ENCODE results near the gene RNF26.
A peak's percentile ranks its signal among the peaks of the same experiment; 100 is the strongest.

Gene RNF26

DNA sequence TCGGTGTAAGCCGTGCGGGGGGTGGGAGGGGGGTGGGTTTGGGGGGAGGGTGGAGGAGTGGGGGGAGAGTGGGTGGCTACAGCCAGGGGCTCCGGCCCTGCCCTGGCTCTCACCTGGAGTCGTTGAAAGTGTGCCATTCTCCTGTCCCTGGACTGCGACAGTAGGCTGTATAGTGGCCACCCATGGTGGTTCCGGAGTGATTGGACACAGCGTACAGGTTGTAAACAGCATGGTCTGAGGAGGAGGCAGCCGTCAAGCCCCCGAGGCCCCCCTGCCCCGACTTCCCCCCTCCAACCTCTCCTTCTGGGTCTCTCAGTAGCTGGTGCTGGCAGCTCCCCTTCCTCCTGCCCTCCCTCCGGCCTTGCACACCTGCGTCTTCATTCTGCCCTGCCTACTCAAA lies 22.7 kb downstream of the RNF26 start:
- Mint-ChIP-seq H3K27ac (peak overlapping the region in 1 of 2 donors; percentile 89), H3K4me1 (ENCODE audit: low read depth in 2 of 2) (peaks cover 8 to 9% of the 10 kb centered on the region in 2 donors), H3K9me3 (no peaks in the 10 kb centered on the region), H3K27me3 (peaks cover 30 to 67% of the 10 kb centered on the region in 2 donors), H3K4me3 (peak overlapping the region; percentile 86 to 88), H3K36me3 (ENCODE audit: insufficient read depth) (peaks cover 7% of the 10 kb centered on the region)
- no peak for DNase-seq
- no peak for ATAC-seq (replicated peaks)

DNA sequence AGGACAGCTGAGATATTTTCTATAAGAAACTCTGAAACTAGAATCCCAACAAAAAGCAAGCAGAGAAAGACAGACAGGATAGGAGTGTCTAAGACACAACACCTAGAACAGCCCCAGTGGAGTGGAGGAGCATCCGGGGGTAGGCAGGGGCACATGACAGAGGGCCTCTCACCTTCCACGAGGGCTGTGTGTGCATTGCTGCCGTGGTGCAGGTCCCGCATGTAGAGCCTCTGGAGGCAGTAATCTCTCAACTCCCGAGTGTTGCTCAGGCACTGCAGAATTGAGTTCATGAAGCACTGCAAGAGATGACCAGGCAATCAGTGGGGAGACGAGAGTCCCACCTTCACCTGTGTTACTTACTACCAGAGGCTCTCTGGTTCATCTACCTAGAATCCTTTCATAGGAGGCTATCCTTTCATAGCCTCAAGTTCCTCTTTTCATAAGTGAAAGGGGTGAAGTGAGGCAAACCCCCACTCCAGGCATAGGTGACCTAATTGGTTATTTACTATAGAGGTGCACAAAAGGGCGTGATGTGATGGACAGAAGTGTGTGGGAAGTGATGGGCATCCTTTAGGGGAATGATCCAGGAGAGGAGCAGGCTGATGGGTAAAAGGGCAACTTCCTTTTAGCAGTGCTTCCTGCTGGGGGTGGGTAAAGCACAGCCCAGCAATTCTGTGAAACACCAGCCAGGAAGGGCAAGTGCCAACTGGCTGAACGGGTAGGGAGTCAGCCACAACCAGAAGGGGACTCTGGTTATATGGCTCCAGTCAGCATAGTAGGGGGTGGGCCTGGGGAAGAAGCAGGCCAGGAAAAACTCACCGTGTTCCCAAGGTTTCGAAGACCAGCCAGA lies 25.3 kb downstream of the RNF26 start:
- Mint-ChIP-seq H3K27ac (peak overlapping the region in 1 of 2 donors; percentile 0), H3K36me3 (ENCODE audit: insufficient read depth) (peaks cover 7% of the 10 kb centered on the region), H3K27me3 (peaks cover 33 to 64% of the 10 kb centered on the region in 2 donors), H3K4me3 (no peak overlapping the region), H3K4me1 (ENCODE audit: low read depth in 2 of 2) (peaks cover 10 to 15% of the 10 kb centered on the region in 2 donors), H3K9me3 (no peaks in the 10 kb centered on the region)
- no peak for DNase-seq
- no peak for ATAC-seq (replicated peaks)

DNA sequence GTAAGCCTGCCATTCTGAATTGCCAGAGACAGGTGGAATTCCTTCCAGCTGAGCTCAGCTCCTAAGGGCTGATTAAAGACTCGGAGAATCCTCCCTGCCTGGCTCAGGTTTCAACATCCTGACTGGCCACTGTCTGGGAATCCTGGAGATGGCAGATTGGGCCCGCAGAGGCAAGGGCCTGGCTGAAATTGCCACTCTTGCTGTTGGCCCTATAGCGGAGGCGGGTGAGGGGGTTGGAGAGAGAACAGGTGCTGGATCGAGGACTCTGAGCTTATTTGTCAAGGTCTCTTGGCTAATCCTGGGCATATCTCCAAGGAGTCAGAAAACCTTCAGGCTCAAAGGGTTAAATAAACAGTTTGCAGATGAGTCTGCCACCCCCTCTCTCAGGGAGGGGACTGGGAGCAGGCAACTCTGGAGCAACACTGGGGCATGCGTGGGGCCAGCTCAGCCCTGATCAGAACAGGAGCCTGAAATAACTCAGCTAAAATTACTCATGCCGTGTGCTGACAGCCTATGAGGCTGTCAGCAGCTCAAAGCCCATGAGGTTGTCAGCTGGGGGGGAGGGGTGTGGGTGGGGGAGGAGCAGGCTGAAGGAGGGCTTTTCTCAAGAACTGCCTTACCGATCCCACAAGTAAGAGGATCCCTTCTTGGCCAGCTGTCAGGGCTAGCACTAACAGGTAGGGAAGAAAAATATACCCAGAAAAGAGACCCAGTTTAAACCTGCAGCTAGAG lies 26.9 kb downstream of the RNF26 start:
- no peaks in the 10 kb centered on the region for H3K9me3 Mint-ChIP-seq
- H3K4me3 Mint-ChIP-seq: no peak overlapping the region
- H3K27me3 Mint-ChIP-seq: peaks cover 48 to 64% of the 10 kb centered on the region in 2 donors
- peaks cover 11 to 18% of the 10 kb centered on the region in 2 donors for H3K4me1 Mint-ChIP-seq (ENCODE audit: low read depth in 2 of 2)
- ATAC-seq (replicated peaks) (no peak), DNase-seq (no peak)
- H3K36me3 Mint-ChIP-seq (ENCODE audit: insufficient read depth): peaks cover 11% of the 10 kb centered on the region
- H3K27ac Mint-ChIP-seq: no peak overlapping the region

DNA sequence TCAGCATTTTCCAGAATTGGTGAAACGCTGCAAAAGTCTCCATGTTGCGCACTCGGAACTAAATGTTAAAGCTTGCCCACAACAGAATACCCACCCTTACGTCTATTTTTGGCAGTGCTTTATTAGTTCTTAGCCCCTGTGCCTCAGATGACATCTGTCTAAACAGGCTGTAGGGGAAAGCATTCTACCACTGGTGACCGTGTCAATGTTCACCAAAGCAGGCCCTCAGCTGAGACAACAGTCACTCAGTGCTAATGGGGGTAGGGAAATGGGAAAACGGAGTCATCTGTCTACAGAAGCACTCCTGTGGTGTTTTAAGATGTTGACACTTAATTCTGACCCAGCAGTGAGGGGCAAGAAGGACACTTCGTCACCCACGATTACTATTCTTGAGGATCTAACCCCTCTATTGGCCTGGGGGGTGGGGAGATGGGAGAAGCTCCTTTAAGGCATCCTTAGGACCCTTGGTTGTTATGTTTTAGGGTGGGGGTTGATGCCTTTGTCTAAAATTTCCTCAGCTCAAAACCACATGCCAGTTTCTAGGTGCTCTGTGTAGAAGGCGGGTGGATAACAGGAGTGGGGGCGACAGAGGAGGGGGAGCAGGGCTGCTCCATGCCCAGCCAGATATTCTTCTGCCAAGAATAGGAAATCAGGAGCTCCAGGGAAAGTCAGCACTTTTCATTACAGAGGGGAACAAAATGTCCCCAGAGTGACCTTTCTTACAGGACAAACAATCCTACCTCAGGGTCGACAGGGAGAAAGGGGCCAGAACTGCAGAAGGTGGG lies 27.8 kb downstream of the RNF26 start:
- H3K36me3 Mint-ChIP-seq (ENCODE audit: insufficient read depth): peaks cover 11% of the 10 kb centered on the region
- no peaks in the 10 kb centered on the region for H3K9me3 Mint-ChIP-seq
- ATAC-seq (replicated peaks) (no peak), DNase-seq (no peak)
- H3K4me1 Mint-ChIP-seq (ENCODE audit: low read depth in 2 of 2): peaks cover 6 to 15% of the 10 kb centered on the region in 2 donors
- no peak overlapping the region for H3K27ac Mint-ChIP-seq
- H3K27me3 Mint-ChIP-seq: peaks cover 56 to 64% of the 10 kb centered on the region in 2 donors
- H3K4me3 Mint-ChIP-seq: peak overlapping the region in 1 of 2 donors; percentile 64

DNA sequence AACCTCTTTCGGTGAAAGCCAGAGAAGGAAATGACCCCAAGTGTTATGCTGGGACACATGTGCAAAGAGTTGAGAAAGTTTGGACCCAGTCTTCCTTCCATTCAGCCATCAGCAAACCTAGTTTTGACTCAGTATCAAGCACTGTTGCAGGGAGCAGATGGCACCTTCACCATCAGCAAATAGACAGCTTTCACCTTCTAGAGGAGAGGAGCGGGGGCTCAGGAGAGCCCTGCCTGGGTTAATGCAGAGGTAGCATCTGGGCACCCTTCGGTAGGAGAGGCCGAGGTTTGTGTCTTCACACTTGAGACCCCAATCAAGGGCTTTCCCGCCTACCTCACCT lies 28.4 kb downstream of the RNF26 start:
- Mint-ChIP-seq H3K9me3 (no peaks in the 10 kb centered on the region), H3K27ac (no peak overlapping the region), H3K27me3 (peaks cover 56 to 64% of the 10 kb centered on the region in 2 donors), H3K4me3 (peak overlapping the region; percentile 44 to 64), H3K36me3 (ENCODE audit: insufficient read depth) (peaks cover 11% of the 10 kb centered on the region), H3K4me1 (ENCODE audit: low read depth in 2 of 2) (peaks cover 4 to 13% of the 10 kb centered on the region in 2 donors)
- DNase-seq (no peak), ATAC-seq (replicated peaks) (no peak)

DNA sequence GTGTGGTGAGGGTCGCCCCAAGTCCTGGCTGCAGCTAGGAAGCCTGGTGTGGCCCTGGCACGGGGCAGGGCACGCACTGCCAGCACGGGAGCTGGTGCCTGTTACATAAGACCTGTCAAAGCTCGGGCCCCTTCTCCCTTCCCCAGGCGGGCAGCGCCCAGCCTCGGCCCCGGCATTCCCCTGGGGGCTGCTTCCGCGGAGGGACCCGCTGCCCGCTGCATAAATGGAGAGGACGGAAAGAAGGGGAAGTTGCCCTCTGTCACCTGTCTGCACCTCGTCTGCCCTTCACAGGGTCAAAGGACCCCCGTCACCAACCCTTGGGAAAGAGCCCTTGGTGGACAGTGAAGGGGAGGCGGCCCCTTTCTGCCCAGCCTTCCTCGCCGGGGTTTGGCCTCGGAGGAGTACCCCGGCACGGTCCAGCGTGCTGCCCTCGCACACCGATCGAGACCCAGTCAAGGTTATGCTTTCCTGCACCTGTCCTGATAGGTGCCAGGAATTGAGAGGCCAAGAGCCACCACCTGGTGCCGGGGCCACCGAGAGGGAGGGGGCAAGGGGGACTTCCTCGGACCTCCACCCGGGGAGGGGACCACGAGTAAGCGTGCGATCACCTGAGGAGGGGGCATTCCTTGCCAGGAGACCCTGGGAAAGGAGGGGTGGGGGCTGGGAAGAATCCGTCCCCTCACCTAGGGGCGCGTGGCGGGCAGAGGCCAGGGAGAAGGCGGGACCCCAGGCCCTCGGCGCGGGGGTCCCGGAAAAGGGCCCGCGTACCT lies 28.9 kb downstream of the RNF26 start:
- peaks cover 4 to 13% of the 10 kb centered on the region in 2 donors for H3K4me1 Mint-ChIP-seq (ENCODE audit: low read depth in 2 of 2)
- peaks cover 11% of the 10 kb centered on the region for H3K36me3 Mint-ChIP-seq (ENCODE audit: insufficient read depth)
- ATAC-seq (replicated peaks) (no peak), DNase-seq (no peak)
- no peak overlapping the region for H3K27ac Mint-ChIP-seq
- H3K9me3 Mint-ChIP-seq: no peaks in the 10 kb centered on the region
- peaks cover 57 to 64% of the 10 kb centered on the region in 2 donors for H3K27me3 Mint-ChIP-seq
- peak overlapping the region; percentile 44 to 64 for H3K4me3 Mint-ChIP-seq

DNA sequence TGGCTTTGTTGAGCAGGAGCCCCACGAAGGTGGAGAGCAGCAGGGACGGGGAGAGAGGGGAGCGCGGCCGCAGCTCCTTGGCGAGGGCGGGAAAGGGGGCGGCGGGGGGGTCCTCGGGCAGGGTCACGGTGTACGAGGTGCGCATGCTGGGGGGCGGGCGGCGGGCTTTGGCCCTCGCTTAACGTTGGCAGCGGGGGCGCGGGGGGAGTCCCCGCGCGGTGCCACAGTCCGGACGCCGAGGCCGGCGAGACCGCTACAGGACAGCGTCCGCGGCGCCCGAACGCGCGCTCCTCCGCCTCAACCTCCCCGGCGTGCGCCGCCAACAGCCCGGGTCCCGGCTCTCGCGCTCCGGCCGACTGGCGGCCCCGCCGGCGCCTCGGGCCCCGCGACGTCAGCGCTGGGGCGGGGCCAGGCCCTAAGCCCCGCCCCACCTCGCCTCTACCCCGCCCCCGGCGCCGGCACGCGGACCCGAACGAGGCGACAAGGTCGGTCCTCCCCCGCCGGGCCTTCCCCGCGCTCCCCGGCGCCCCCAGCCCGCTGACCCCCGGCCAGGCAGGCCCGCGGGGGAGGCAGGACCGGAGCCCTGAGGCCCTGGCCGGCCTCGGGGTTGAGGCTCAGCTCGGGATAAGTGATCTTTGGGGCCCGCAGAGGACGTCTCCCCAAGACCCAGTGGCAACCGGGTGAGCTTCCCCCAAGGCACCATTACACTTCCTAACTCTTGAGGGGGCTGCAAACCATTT lies 29.7 kb downstream of the RNF26 start:
- peaks cover 4 to 13% of the 10 kb centered on the region in 2 donors for H3K4me1 Mint-ChIP-seq (ENCODE audit: low read depth in 2 of 2)
- peaks cover 11% of the 10 kb centered on the region for H3K36me3 Mint-ChIP-seq (ENCODE audit: insufficient read depth)
- peak overlapping the region in 1 of 2 donors; percentile 62 for H3K27ac Mint-ChIP-seq
- peak overlapping the region; percentile 77 for H3K4me3 Mint-ChIP-seq
- DNase-seq: peak; percentile 30 to 49 (median 46)
- no peaks in the 10 kb centered on the region for H3K9me3 Mint-ChIP-seq
- peak; percentile 88 for ATAC-seq (replicated peaks)
- peaks cover 57 to 70% of the 10 kb centered on the region in 2 donors for H3K27me3 Mint-ChIP-seq

DNA sequence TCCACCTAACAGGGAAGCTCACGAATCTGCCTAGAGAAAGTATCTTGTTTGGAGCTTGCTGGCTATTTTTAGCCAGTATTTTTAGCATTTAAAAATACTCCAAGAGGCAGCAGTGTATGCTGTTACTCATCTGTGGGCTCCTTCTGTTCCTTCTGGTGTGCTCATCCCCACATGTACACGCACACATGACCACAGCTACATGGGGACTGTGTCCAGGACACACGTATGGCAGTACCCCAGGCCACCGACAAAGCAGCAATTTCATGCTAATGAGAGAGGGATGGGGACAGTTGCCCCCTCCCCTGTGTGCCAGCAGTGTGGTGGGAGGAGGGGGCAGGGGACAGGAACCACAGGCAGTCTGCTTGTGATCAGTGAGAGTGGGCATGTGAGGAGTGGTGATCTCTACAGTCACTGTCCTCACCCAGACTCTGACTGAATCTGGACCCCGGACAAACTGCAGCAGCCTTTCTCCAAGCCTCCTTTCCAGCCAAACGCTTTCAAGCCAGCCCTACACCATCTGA lies 30.8 kb downstream of the RNF26 start:
- DNase-seq: no peak
- H3K36me3 Mint-ChIP-seq (ENCODE audit: insufficient read depth): peaks cover 9% of the 10 kb centered on the region
- H3K9me3 Mint-ChIP-seq: no peaks in the 10 kb centered on the region
- peak overlapping the region; percentile 77 for H3K4me3 Mint-ChIP-seq
- ATAC-seq (replicated peaks): no peak
- H3K27me3 Mint-ChIP-seq: peaks cover 57 to 81% of the 10 kb centered on the region in 2 donors
- H3K27ac Mint-ChIP-seq: peak overlapping the region in 1 of 2 donors; percentile 62
- peaks cover 4 to 15% of the 10 kb centered on the region in 2 donors for H3K4me1 Mint-ChIP-seq (ENCODE audit: low read depth in 2 of 2)

DNA sequence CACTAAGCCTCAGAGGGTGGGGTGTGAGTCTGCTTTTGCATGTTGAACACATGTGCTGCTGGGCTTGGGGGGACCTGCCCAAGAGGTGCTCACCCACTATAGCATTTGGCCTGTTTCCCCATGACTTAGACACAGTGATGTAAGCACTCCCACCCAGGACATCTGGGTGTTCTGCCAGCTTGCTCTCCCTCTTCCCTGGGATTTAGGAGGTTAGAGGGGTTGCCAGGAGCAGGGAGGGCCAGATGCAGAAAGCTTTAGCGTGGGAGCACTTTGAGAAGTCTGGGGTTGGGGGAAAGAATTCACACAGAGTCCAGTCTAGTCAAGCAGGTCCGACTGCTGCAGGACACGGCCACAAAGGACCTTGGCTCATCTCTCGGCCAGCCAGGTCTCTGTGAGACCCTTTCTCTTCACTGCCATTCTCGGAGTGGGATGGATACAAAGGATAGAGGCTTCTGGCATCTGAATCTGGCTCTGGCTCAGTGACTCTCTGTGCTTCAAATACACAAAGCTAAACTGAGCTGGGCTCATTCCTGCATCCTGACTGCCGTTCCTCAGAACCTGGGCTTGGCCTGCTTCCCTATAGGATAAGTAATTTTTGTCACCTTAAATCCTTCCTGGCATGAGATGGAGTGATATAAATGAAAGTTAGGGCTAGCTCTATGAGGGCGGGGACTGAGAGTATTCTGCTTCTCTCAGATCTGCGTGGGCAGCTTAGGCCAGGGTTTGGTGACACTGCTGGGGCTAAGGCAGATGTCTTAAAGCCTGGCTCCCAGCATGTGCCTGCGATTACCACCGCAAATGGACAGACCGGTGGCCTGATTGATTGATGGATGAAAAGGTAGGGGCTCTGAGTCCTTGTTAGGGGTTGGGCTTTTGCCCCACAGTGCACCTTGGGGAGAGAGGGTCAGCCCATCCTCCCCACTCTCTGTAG lies 32.6 kb downstream of the RNF26 start:
- Mint-ChIP-seq H3K9me3 (no peaks in the 10 kb centered on the region), H3K27me3 (peaks cover 51 to 76% of the 10 kb centered on the region in 2 donors)

DNA sequence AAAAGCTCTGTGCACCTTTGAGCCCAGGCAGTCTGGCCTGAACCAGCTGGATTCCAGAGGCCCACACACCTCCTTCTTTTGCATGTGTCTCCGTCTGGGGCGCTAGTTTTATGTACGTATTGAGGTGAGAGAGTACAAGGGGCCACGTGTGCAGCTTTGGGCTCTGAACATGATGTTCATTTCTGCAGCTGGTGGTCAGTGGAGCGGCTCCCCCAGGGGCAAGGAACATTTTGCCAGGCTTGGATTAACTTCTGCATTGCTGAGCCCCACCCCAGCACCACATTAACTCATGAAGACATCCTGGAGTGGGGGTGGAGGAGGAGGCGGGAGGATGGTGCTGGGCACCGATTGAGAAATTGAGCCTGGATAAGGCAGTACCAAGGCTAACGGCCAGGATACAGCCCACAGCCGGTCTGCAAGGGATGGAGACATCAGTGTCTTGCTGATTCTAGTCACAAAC lies 33.4 kb downstream of the RNF26 start:
- H3K27me3 Mint-ChIP-seq: peaks cover 44 to 69% of the 10 kb centered on the region in 2 donors
- H3K4me1 Mint-ChIP-seq (ENCODE audit: low read depth in 2 of 2): peaks cover 11 to 24% of the 10 kb centered on the region in 2 donors
- H3K36me3 Mint-ChIP-seq (ENCODE audit: insufficient read depth): peaks cover 12% of the 10 kb centered on the region
- no peak for ATAC-seq (replicated peaks)
- H3K9me3 Mint-ChIP-seq: no peaks in the 10 kb centered on the region
- no peak overlapping the region for H3K4me3 Mint-ChIP-seq
- peak overlapping the region in 1 of 2 donors; percentile 66 for H3K27ac Mint-ChIP-seq
- DNase-seq: no peak

More for the DNA sequence above, 32.6 kb downstream of the RNF26 start:
- Mint-ChIP-seq H3K27ac (peak overlapping the region; percentile 51 to 66), H3K4me1 (ENCODE audit: low read depth in 2 of 2) (peaks cover 11 to 24% of the 10 kb centered on the region in 2 donors), H3K4me3 (no peak overlapping the region), H3K36me3 (ENCODE audit: insufficient read depth) (peaks cover 9% of the 10 kb centered on the region)
- DNase-seq (no peak), ATAC-seq (replicated peaks) (no peak)
